HG02884 (cell line): ENCODE data around the gene TEX19.

ENCODE experiments used
- ATAC-seq: cut with Tn5 transposase; IDR thresholded peaks from one replicate; pipeline ENCODE4 v1.9.1; 2021; ENCODE audit warnings: mild to moderate bottlenecking, moderate library complexity; ENCODE audit not compliant: unreplicated experiment

TEX19 gene

GRCh38 chr17:82320956-82321927, 37.8 kb upstream of the TEX19 start:
- ATAC-seq, result no peak

GRCh38 chr17:82321947-82322466, 37.0 kb upstream of the TEX19 start:
- no peak for ATAC-seq

GRCh38 chr17:82322526-82323453, 36.3 kb upstream of the TEX19 start:
- no peak for ATAC-seq

- ATAC-seq, result no peak
Observed at GRCh38 chr17:82323514-82324234, 35.4 kb upstream of the TEX19 start.

GRCh38 chr17:82324566-82325285, 34.3 kb upstream of the TEX19 start:
- ATAC-seq, result no peak

- no peak for ATAC-seq
Observed at GRCh38 chr17:82325286-82326180, 33.5 kb upstream of the TEX19 start.

GRCh38 chr17:82327289-82327688, 31.8 kb upstream of the TEX19 start:
- no peak for ATAC-seq

GRCh38 chr17:82327757-82328140, 31.3 kb upstream of the TEX19 start:
- no peak for ATAC-seq

GRCh38 chr17:82328141-82328993, 30.7 kb upstream of the TEX19 start:
- no peak for ATAC-seq

GRCh38 chr17:82328994-82329507, 30.0 kb upstream of the TEX19 start:
- ATAC-seq, result no peak

- no peak for ATAC-seq
Observed at GRCh38 chr17:82329683-82330321, 29.2 kb upstream of the TEX19 start.

GRCh38 chr17:82330322-82331239, 28.5 kb upstream of the TEX19 start:
- ATAC-seq, result no peak

- no peak for ATAC-seq
Observed at GRCh38 chr17:82331345-82331939, 27.6 kb upstream of the TEX19 start.

GRCh38 chr17:82332669-82333278, 26.3 kb upstream of the TEX19 start:
- ATAC-seq, result no peak
